ENCODE measurements around the gene LONRF2. TPM values are rescaled to one million over a fixed set of nuclear protein-coding genes. Genes with fewer than 3 reads are reported as not detected.
A peak's percentile ranks its signal among the peaks of the same experiment; 100 is the strongest.

The LONRF2 gene
- total RNA-seq, 4 donors from 2014 or later: 27.9 to 188 (median 58.5) TPM

DNA sequence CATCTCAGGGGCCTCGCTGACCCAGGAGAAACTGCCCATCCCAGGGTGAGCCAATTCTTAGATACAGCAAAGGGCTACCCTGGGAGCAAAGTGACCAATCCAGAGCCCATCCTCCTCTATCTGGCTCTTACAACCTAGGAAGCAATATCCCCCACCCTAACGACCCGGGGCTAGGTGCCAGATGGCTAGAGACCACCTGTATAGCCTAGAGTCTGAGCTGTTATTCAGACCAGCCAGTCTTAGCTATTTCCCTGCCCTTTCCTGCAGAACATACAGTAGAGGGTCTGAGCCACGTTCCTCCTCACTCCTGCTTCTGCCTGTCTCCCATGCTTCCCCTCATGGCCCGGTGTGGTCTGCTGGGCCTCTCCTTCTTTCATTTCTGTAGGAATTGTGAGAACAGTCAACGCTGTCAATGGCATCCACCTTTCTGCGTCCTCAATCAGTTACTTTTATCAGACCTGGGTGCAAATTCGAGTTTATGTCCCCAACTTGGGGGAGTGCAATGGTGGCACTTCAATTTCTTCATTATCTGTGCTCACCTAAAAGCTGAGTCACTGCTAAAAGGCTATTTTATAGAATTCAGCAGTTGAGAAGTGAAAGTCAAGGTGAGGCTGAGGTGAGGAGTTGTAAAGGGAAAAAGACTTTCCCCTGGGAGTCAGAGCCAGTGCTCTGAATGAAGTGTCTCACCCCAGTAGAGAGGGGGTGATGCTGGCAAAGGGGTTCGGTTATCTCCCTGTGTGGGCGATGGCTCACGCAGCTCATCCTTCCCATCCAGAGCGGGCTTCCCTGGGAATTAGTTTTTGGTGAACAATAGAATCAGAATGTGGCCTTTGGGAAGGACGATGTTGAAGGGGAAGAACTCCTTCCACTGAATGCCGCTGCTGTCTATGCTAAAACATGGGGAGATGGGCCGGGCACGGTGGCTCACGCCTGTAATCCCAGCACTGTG lies 42.4 kb downstream of the LONRF2 start:
- Histone ChIP-seq H3K4me1 (peaks cover 0 to 1% of the 10 kb centered on the region in 2 donors), H3K27ac (peak overlapping the region; percentile 87 to 91), H3K4me3 (no peak overlapping the region), H3K9me3 (no peaks in the 10 kb centered on the region), H3K36me3 (no peaks in the 10 kb centered on the region), H3K27me3 (no peaks in the 10 kb centered on the region)
- no peak for DNase-seq
- intact Hi-C loops (cut with DNase I; ENCODE audit: low total_unique reads): no loop called here
- TF ChIP-seq POLR2A (IDR thresholded peaks at IDR 0.05): no peak
- TF ChIP-seq, protein P1, sequence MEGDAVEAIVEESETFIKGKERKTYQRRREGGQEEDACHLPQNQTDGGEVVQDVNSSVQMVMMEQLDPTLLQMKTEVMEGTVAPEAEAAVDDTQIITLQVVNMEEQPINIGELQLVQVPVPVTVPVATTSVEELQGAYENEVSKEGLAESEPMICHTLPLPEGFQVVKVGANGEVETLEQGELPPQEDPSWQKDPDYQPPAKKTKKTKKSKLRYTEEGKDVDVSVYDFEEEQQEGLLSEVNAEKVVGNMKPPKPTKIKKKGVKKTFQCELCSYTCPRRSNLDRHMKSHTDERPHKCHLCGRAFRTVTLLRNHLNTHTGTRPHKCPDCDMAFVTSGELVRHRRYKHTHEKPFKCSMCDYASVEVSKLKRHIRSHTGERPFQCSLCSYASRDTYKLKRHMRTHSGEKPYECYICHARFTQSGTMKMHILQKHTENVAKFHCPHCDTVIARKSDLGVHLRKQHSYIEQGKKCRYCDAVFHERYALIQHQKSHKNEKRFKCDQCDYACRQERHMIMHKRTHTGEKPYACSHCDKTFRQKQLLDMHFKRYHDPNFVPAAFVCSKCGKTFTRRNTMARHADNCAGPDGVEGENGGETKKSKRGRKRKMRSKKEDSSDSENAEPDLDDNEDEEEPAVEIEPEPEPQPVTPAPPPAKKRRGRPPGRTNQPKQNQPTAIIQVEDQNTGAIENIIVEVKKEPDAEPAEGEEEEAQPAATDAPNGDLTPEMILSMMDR (IDR thresholded peaks at IDR 0.05): no peak

DNA sequence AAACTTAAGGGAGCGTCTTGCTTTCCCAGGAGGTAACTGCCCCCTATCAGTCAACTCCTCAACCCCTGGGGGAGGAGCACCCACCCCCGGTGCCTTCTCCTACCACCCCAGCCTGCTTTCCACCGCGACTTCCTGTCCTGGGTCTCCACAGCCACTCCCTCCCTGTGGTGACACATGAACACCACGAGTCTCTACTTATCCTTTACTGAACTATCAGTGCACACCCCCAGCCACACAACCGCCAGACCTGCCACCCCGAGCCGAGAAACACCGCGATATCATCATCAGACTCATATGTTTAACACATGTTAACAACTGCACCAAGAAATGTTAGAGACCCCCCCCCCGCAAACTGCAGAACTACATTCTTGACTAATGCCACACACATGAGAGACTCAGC lies 43.3 kb downstream of the LONRF2 start:
- Histone ChIP-seq H3K36me3 (no peaks in the 10 kb centered on the region), H3K9me3 (no peaks in the 10 kb centered on the region), H3K27ac (peak overlapping the region; percentile 87 to 91), H3K4me3 (no peak overlapping the region), H3K27me3 (no peaks in the 10 kb centered on the region), H3K4me1 (no peaks in the 10 kb centered on the region)
- TF ChIP-seq, protein P1 (IDR thresholded peaks at IDR 0.05): no peak
- TF ChIP-seq POLR2A (IDR thresholded peaks at IDR 0.05): no peak
- DNase-seq: no peak
- intact Hi-C loops (cut with DNase I; ENCODE audit: low total_unique reads): no loop called here

DNA sequence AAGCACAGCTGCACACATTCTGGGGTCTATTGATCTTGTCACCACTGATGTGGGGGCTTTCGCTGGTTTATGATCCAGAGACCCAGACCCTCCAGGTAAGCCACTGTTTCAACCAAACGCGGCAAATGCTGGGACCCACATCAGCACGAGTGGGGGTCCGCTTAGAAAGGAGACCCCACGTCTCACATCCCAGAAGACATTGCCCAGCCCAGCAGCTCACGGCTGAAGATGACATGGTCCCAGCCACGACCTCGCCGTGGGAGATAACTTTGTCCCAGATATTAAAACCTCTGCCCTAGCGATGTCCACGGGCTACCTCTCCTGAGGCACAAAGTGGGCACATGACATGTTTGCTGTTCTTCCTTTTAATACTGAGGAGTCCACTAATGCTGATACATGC lies 43.8 kb downstream of the LONRF2 start:
- Histone ChIP-seq H3K4me3 (no peak overlapping the region), H3K9me3 (no peaks in the 10 kb centered on the region), H3K4me1 (no peaks in the 10 kb centered on the region), H3K27ac (peak overlapping the region; percentile 87 to 91), H3K36me3 (no peaks in the 10 kb centered on the region), H3K27me3 (no peaks in the 10 kb centered on the region)
- DNase-seq: no peak
- intact Hi-C loops (cut with DNase I; ENCODE audit: low total_unique reads): no loop called here
- TF ChIP-seq, protein P1 (IDR thresholded peaks at IDR 0.05): no peak

DNA sequence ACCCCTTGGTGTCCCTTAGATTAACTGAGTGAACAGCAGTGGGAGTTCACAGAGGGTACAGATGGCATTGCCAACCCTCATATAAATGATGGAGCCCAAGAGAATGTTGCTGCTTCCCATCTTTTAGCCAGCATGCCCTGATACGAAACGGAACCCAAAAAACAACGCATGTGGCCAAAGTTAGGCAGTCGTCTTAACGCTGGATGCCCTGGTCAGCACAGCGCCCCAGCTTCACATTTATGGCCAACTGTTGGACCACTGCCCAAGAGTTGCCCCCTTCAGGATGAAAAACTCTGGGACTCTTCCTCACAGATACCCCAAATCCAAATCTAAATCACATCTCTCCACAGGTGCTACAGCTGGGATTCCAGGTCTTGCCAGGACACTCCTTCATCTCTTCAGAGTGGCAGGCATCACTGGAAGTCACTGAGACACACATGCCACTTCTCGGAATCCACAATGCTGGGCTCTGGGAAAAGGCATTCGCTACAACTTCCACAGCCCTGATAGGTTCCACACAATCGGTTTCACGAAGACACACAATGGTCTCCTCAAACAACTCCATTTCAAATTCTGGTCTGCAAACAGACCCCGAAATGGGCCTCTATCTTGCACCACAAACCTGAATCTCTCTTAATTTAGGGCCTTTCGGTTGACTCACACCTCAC lies 44.6 kb downstream of the LONRF2 start:
- intact Hi-C loops (cut with DNase I; ENCODE audit: low total_unique reads): no loop called here
- Histone ChIP-seq H3K27me3 (no peaks in the 10 kb centered on the region), H3K9me3 (no peaks in the 10 kb centered on the region), H3K36me3 (no peaks in the 10 kb centered on the region), H3K4me3 (no peak overlapping the region), H3K27ac (peak overlapping the region; percentile 87 to 91), H3K4me1 (peaks cover 0 to 5% of the 10 kb centered on the region in 2 donors)
- TF ChIP-seq, protein P1 (IDR thresholded peaks at IDR 0.05): no peak
- TF ChIP-seq POLR2A (IDR thresholded peaks at IDR 0.05): no peak
- no peak for DNase-seq

DNA sequence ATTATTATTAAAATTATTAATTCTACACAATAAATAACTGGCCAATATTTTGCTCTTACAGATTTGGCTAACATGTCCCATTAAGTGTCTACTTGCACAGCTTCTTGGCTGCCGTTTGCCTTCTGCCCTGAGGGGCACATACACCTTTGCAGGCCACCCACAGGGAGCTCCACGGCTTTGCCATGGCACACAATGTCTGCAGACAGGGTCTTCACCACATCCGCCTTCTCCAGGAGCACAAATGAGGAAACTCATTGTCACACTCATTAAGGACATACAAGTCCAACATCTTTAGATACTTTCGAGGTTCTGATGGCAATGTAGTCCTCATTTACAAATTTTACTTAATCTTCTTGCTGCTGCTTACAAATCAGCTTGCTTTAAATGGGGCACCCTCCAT lies 45.6 kb downstream of the LONRF2 start:
- Histone ChIP-seq H3K4me3 (no peak overlapping the region), H3K27me3 (no peaks in the 10 kb centered on the region), H3K9me3 (no peaks in the 10 kb centered on the region), H3K4me1 (peaks cover 0 to 5% of the 10 kb centered on the region in 2 donors), H3K27ac (peak overlapping the region; percentile 87 to 91), H3K36me3 (no peaks in the 10 kb centered on the region)
- no peak for DNase-seq
- intact Hi-C loops (cut with DNase I; ENCODE audit: low total_unique reads): no loop called here
- TF ChIP-seq POLR2A (IDR thresholded peaks at IDR 0.05): no peak
- TF ChIP-seq, protein P1 (IDR thresholded peaks at IDR 0.05): no peak

Measured in uterus (tissue), 4 donors.